Thymus (tissue), 11 donors: ENCODE data around the gene CD300LG. TPM values are rescaled to one million over a fixed set of nuclear protein-coding genes. Genes with fewer than 3 reads are reported as not detected.
A peak's percentile ranks its signal among the peaks of the same experiment; 100 is the strongest.

ENCODE experiments used
- DNase-seq, 9 donors: peaks; one replicate each; pipeline ENCODE4 v3.0.0-alpha.2; 2013; ENCODE audit warnings: low spot score in 9 of 9, low read depth in 6 of 9, missing footprints in 1 of 9
- H3K27ac ChIP-seq, 2 donors: one replicate each; pipeline ENCODE4 v1.5.1; 2013; ENCODE audit warnings: control low read depth in 1 of 2, low read depth in 1 of 2, low read length in 1 of 2, mild to moderate bottlenecking in 1 of 2, moderate library complexity in 1 of 2
- H3K27me3 ChIP-seq, 2 donors: one replicate each; pipeline ENCODE4 v1.5.1; 2013; ENCODE audit warnings: low read length in 1 of 2; ENCODE audit not compliant: control insufficient read depth in 2 of 2, insufficient read depth in 1 of 2
- H3K36me3 ChIP-seq, 2 donors: one replicate each; pipeline ENCODE4 v1.5.1; 2013; ENCODE audit warnings: low read length in 1 of 2, mild to moderate bottlenecking in 1 of 2, moderate library complexity in 1 of 2; ENCODE audit not compliant: control insufficient read depth in 2 of 2, insufficient read depth in 2 of 2
- H3K4me1 ChIP-seq, 2 donors: one replicate each; pipeline ENCODE4 v1.5.1; 2013; ENCODE audit warnings: low read length in 2 of 2; ENCODE audit not compliant: control insufficient read depth in 2 of 2, insufficient read depth in 2 of 2
- H3K4me3 ChIP-seq, 2 donors: one replicate each; pipeline ENCODE4 v1.5.1; 2013; ENCODE audit warnings: low read length in 2 of 2, control low read depth in 1 of 2, mild to moderate bottlenecking in 1 of 2
- H3K9me3 ChIP-seq, 2 donors: one replicate each; pipeline ENCODE4 v1.5.1; 2013; ENCODE audit warnings: low read length in 1 of 2, mild to moderate bottlenecking in 1 of 2; ENCODE audit not compliant: control insufficient read depth in 2 of 2, insufficient read depth in 1 of 2
- WGBS: extraction: QIAGEN DNeasy Blood & Tissue Kit; methylation state at CpG from one replicate; pipeline ENCODE4 v1.1.7; 2013; 5-methylcytosine and 5-hydroxymethylcytosine counted together
- polyA plus RNA-seq: library from polyadenylated mRNA; stranded (reverse); fragments of 200-250 nt; gene quantifications from one replicate; pipeline ENCODE4 v1.2.3, GENCODE V29; 2013
- total RNA-seq: library from RNA; stranded (reverse); fragments of 120-200 nt; gene quantifications from one replicate; pipeline ENCODE4 v1.2.4, GENCODE V29; 2013
- donor health status: healthy.

The CD300LG gene
- total and polyA plus RNA-seq, 2 donors = 0.71 to 5.7 TPM

DNA sequence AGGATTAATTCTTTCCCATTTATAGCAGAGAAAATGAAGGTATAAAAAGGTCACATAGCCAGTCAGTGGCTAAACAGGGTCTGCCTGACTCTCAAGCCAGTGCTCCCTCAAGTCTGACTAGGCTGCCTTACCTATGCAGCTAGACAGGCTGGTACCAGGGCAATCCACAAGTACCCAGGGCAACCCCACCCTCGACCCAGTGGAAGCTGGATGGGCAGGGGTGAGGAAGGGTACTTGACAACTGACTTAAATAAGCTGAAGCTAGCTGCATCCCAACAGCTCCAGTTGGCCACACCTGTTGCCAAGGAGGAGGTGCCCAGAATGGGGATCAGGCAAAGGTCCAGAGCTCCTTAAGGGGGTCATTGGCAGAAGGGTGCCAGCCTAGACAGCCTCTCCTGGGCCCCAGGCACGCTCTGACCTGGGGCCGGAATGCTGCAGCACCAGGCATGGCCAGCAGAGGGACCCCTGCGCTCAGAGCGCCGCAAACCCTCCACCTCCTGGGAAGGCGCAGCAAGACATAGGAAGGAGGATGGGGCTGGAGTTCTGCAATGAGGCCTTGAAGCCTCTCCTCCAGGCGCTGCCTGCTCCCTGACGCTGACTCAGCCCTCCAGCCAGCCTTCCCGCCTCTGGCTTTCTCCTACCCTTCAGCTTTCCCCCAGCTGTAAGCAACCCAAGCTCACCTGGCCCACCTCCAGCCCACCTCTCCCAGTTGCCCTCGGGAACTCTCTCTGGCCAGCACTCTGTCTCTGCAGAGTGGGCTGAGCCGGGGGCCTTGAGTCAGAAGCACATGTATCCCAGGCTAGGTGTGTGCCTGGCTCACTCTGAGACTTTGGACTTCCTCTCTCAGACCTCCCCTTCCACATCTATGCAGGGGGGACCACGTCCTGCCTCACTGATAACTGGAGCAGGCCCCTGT lies 31.5 kb downstream of the CD300LG start:
- DNase-seq = peak in 7 of 9 donors; percentile 22 to 68 (median 38)
- H3K36me3 ChIP-seq = no peaks in the 10 kb centered on the region
- no peak overlapping the region for H3K4me3 ChIP-seq
- WGBS = 27% methylated on average over 13 of the region's 13 CpGs
- H3K27ac ChIP-seq = no peak overlapping the region
- H3K9me3 ChIP-seq = peaks cover 0 to 4% of the 10 kb centered on the region in 2 donors
- H3K27me3 ChIP-seq = peaks cover 0 to 7% of the 10 kb centered on the region in 2 donors
- H3K4me1 ChIP-seq = no peaks in the 10 kb centered on the region

- H3K27me3 ChIP-seq = peaks cover 0 to 7% of the 10 kb centered on the region in 2 donors
- no peaks in the 10 kb centered on the region for H3K36me3 ChIP-seq
- H3K9me3 ChIP-seq = peaks cover 0 to 4% of the 10 kb centered on the region in 2 donors
- H3K4me1 ChIP-seq = no peaks in the 10 kb centered on the region
- 93% methylated on average over 20 of the region's 20 CpGs for WGBS
- H3K27ac ChIP-seq = no peak overlapping the region
- no peak overlapping the region for H3K4me3 ChIP-seq
- DNase-seq = no peak
Measured at GRCh38 chr17:43879723-43880419, 32.9 kb downstream of the CD300LG start.

DNA sequence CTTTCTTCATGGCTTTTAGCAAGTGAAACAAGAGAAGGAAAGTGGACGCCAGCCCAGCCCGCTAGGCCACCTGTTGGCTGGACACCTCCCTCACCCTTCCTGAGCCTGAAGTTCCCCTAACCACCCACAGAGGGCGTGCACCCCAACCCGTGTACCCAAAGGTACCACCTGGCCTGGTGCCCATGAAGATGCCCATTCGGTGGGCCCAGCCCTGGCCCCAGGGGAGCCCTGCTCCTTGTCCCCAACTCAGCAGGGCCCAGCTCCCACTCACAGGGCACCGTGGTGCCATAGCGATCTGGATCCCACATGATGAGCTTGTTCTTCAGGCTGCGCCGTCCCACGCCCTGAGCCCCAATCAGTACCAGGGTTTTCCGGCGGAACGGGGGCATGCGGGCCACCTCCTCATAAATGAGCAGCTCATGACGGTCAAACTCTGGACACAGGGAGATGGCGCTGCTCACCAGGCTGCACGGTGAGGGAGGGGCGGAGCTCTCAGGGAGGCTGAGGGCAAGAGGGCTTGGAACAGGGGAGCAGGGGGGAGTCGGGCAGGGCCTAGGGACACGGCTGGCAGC lies 33.5 kb downstream of the CD300LG start:
- Histone ChIP-seq H3K27me3 (peaks cover 0 to 7% of the 10 kb centered on the region in 2 donors), H3K9me3 (peaks cover 0 to 4% of the 10 kb centered on the region in 2 donors), H3K27ac (no peak overlapping the region), H3K4me3 (no peak overlapping the region), H3K36me3 (no peaks in the 10 kb centered on the region), H3K4me1 (no peaks in the 10 kb centered on the region)
- peak in 1 of 9 donors; percentile 10 for DNase-seq
- 86% methylated on average over 20 of the region's 20 CpGs for WGBS

DNA sequence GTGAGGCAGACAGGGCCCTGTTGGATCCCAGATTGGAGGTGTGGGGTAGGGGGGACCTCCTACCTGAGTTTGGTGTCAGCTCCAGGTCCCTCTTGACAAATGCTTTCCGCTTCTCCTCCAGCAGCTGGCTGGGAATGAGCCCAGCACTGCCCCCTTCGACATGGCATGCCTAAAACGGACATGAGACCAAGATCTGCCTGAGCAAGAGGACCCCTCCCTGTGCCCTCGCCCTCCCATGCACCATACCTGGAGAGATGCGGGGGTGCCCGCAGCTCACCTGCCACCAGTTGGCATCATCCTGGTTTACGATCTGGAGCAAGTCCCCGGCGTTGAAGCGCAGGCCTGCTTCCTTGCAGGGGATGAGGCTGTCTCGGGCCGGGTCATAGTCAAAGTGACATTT lies 34.2 kb downstream of the CD300LG start:
- Histone ChIP-seq H3K4me1 (no peaks in the 10 kb centered on the region), H3K9me3 (peaks cover 0 to 4% of the 10 kb centered on the region in 2 donors), H3K36me3 (no peaks in the 10 kb centered on the region), H3K27ac (no peak overlapping the region), H3K4me3 (no peak overlapping the region), H3K27me3 (peaks cover 0 to 7% of the 10 kb centered on the region in 2 donors)
- DNase-seq = no peak
- 96% methylated on average over 12 of the region's 12 CpGs for WGBS

GRCh38 chr17:43881758-43882505 lies 35.0 kb downstream of the CD300LG start:
- WGBS = 98% methylated on average over 27 of the region's 27 CpGs
- no peak for DNase-seq
- peaks cover 0 to 4% of the 10 kb centered on the region in 2 donors for H3K27me3 ChIP-seq
- no peaks in the 10 kb centered on the region for H3K36me3 ChIP-seq
- H3K9me3 ChIP-seq = peaks cover 0 to 4% of the 10 kb centered on the region in 2 donors
- no peak overlapping the region for H3K4me3 ChIP-seq
- H3K4me1 ChIP-seq = no peaks in the 10 kb centered on the region
- H3K27ac ChIP-seq = no peak overlapping the region

GRCh38 chr17:43882761-43883415 lies 35.9 kb downstream of the CD300LG start:
- H3K4me1 ChIP-seq = no peaks in the 10 kb centered on the region
- no peak for DNase-seq
- 95% methylated on average over 14 of the region's 14 CpGs for WGBS
- H3K9me3 ChIP-seq = peaks cover 0 to 4% of the 10 kb centered on the region in 2 donors
- no peaks in the 10 kb centered on the region for H3K36me3 ChIP-seq
- H3K4me3 ChIP-seq = no peak overlapping the region
- no peak overlapping the region for H3K27ac ChIP-seq
- H3K27me3 ChIP-seq = peaks cover 0 to 4% of the 10 kb centered on the region in 2 donors

DNA sequence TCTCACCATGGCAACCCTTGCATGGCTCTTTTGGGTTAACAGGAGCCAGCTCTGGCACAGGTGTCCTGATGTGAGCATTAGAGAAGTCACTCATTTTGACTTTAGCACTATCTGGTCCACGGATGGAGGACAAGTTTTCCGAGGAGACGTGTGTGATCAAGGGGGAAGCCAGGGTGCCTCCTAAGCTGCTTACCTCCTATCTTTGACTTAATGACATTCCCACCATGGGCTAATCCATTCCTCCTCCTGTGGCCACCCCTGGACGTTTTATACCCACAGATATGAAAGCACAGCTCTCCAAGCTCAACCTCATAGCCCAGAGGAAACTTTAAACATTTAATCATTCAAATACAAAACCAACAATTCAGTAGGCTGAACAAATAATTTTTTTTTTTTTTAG lies 41.6 kb downstream of the CD300LG start:
- no peaks in the 10 kb centered on the region for H3K9me3 ChIP-seq
- no peak overlapping the region for H3K4me3 ChIP-seq
- 93% methylated on average over 4 of the region's 4 CpGs for WGBS
- DNase-seq = no peak
- no peaks in the 10 kb centered on the region for H3K4me1 ChIP-seq
- no peak overlapping the region for H3K27ac ChIP-seq
- H3K36me3 ChIP-seq = no peaks in the 10 kb centered on the region
- peaks cover 0 to 4% of the 10 kb centered on the region in 2 donors for H3K27me3 ChIP-seq

GRCh38 chr17:43890240-43890639 lies 43.3 kb downstream of the CD300LG start:
- no peak for DNase-seq
- 100% methylated on average over 1 of the region's 1 CpG for WGBS
- H3K27ac ChIP-seq = no peak overlapping the region

More at GRCh38 chr17:43890240-43890639, 43.3 kb downstream of the CD300LG start:
- Histone ChIP-seq H3K9me3 (no peaks in the 10 kb centered on the region), H3K36me3 (no peaks in the 10 kb centered on the region), H3K27me3 (peaks cover 0 to 4% of the 10 kb centered on the region in 2 donors), H3K4me1 (no peaks in the 10 kb centered on the region), H3K4me3 (no peak overlapping the region)
